Psoas muscle (tissue), 8 donors: ENCODE measurements around the gene HCK. TPM values are rescaled to one million over a fixed set of nuclear protein-coding genes. Genes with fewer than 3 reads are reported as not detected.

Experiments used
- ATAC-seq, 4 donors: fragments of 200-7000 bp; cut with Tn5 transposase; one replicate each; pipeline ENCODE4 v1.9.1; 2020; ENCODE audit warnings: moderate library complexity in 3 of 4, mild to moderate bottlenecking in 2 of 4
- DNase-seq, 2 donors: peaks; one replicate each; pipeline ENCODE4 v3.0.0-alpha.2; 2020
- H3K27ac ChIP-seq: fragments of 200-600 bp; one replicate; pipeline ENCODE4 v1.8.0; 2022
- H3K27me3 ChIP-seq, 3 donors: fragments of 200-600 bp in 1 of 3; one replicate each; pipeline versions ENCODE4 v1.6.1 to v1.8.0; 2013 to 2022; ENCODE audit warnings: low read length in 2 of 3, mild to moderate bottlenecking in 2 of 3, moderate library complexity in 1 of 3; ENCODE audit not compliant: insufficient read depth in 3 of 3
- H3K36me3 ChIP-seq, 2 donors: fragments of 200-600 bp in 1 of 2; one replicate each; pipeline versions ENCODE4 v1.6.1 to v1.8.0; 2013 to 2022; ENCODE audit warnings: low read depth in 1 of 2, mild to moderate bottlenecking in 1 of 2, moderate library complexity in 1 of 2; ENCODE audit not compliant: insufficient read depth in 1 of 2
- H3K4me1 ChIP-seq: fragments of 200-600 bp; one replicate; pipeline ENCODE4 v1.8.0; 2022
- H3K4me3 ChIP-seq: fragments of 200-600 bp; one replicate; pipeline ENCODE4 v1.8.0; 2022; ENCODE audit warnings: mild to moderate bottlenecking
- H3K9me3 ChIP-seq: fragments of 200-600 bp; one replicate; pipeline ENCODE4 v1.8.0; 2022
- WGBS, 3 donors: extraction: QIAGEN DNeasy Blood & Tissue Kit; methylation state at CpG; one replicate each; pipeline versions ENCODE4 v1.1.6 to v1.1.7; 2013; 5-methylcytosine and 5-hydroxymethylcytosine counted together
- intact Hi-C, 2 donors: fragments of 100-400 bp; cut with DNase I; formaldehyde crosslinking; loops; one replicate each; pipeline versions ENCODE4 v1.11.0 to v1.14.2; 2022
- polyA plus RNA-seq, 3 donors: library from polyadenylated mRNA; stranded (reverse); fragments of 200-250 nt; gene quantifications; one replicate each; pipeline ENCODE4 v1.2.3, GENCODE V29; 2013
- total RNA-seq, 4 donors: library from RNA; stranded (reverse); fragmentation: NEBNext Ultra II Directional in 2 of 4; extraction: Animal tissue kit (Norgen Biotek cat#: 25700) in 2 of 4; gene quantifications; one replicate each; pipeline versions ENCODE4 v1.2.1 to v1.2.4, GENCODE V29; 2021 to 2023
- TF ChIP-seq, protein P1 (sequence below): fragments of 200-600 bp; IDR thresholded peaks from one replicate; pipeline ENCODE4 v1.8.0; 2022; ENCODE audit warnings: antibody characterized with exemption
- donor health status: healthy with polysubstance abuse.
- donor health status: DM: no; HTN: no; CAD: no; lungs with moderate emphysema.
- donor health status: Bipolar disorder and iron deficiency.
- donor health status: healthy.
- donor health status: DM: yes; HTN: yes; CAD: no.
- donor health status: DM: no; HTN: no; CAD: no.
- donor health status: DM: no; HTN: no; CAD: no.
- donor health status: DM: yes; HTN: yes; CAD: no.

HCK gene
- total and polyA plus RNA-seq, 7 donors, result 0.79 to 5.5 (median 1.9) TPM

DNA sequence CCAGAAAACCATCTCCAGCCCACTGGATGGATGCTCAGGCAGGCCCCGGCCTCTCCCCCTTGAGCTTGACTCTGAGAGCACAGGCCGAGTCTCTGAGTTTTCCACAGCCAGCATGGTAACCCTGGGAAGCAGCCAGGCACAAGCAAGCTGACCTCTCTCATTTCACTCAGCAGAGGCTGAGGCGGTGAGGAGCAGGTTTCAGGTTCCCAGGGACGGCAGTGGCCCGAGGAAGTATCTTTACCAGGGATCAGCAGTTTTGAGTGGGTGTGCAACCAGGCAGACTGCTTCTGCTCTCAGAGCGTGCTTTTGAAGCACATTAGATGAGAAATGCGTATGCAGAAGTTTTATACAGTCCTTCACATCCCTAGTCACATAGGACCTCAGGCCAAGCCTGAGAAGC, 12.6 kb downstream of the HCK start:
- ATAC-seq (peak; percentile 43 to 74 (median 52)), DNase-seq (no peak)
- Histone ChIP-seq H3K9me3 (no peaks in the 10 kb centered on the region), H3K36me3 (no peaks in the 10 kb centered on the region), H3K27ac (peak overlapping the region; percentile 18), H3K4me1 (no peaks in the 10 kb centered on the region), H3K27me3 (peaks cover 0 to 6% (median 0%) of the 10 kb centered on the region in 3 donors), H3K4me3 (no peak overlapping the region)
- 27 to 42% (median 35%) methylated on average over 7 of the region's 7 CpGs for WGBS, 3 donors
- TF ChIP-seq, protein P1, sequence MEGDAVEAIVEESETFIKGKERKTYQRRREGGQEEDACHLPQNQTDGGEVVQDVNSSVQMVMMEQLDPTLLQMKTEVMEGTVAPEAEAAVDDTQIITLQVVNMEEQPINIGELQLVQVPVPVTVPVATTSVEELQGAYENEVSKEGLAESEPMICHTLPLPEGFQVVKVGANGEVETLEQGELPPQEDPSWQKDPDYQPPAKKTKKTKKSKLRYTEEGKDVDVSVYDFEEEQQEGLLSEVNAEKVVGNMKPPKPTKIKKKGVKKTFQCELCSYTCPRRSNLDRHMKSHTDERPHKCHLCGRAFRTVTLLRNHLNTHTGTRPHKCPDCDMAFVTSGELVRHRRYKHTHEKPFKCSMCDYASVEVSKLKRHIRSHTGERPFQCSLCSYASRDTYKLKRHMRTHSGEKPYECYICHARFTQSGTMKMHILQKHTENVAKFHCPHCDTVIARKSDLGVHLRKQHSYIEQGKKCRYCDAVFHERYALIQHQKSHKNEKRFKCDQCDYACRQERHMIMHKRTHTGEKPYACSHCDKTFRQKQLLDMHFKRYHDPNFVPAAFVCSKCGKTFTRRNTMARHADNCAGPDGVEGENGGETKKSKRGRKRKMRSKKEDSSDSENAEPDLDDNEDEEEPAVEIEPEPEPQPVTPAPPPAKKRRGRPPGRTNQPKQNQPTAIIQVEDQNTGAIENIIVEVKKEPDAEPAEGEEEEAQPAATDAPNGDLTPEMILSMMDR, result no peak
- intact Hi-C loops, result no loop called here

DNA sequence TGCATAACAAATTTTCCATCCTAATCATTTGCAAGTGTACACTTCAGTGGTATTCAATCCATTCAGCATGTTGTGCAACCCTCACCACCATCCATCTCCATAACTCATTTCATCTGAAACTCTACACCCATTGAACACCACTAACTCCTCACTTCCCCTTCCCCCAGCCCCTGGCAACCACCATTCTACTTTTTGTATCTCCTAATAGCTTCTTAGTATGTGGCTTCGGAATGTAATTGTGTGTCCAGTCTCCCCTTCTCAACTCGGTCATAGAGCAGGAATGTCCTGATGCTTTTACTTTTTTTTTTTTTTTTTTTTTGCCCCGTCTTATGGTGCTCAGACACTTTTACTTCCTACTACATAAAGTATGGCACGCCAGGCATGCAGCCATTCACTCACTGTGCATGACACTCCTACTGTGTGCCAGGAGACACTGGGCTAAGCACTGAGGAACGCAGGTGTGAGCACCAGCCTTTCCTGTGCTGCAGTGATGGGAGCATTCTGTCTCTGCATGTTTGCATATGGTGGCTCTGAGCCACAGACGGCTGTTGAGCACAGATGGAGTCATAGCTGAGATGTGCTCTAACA, 15.3 kb downstream of the HCK start:
- no peaks in the 10 kb centered on the region for H3K27me3 ChIP-seq
- no peak overlapping the region for H3K4me3 ChIP-seq
- H3K4me1 ChIP-seq, result no peaks in the 10 kb centered on the region
- ATAC-seq (peak; percentile 54 to 82 (median 74)), DNase-seq (no peak)
- H3K27ac ChIP-seq, result no peak overlapping the region
- intact Hi-C loops, result no loop called here
- no peaks in the 10 kb centered on the region for H3K36me3 ChIP-seq
- TF ChIP-seq, protein P1, result no peak
- no peaks in the 10 kb centered on the region for H3K9me3 ChIP-seq
- WGBS, 3 donors, result 32 to 52% (median 34%) methylated on average over 6 of the region's 6 CpGs

DNA sequence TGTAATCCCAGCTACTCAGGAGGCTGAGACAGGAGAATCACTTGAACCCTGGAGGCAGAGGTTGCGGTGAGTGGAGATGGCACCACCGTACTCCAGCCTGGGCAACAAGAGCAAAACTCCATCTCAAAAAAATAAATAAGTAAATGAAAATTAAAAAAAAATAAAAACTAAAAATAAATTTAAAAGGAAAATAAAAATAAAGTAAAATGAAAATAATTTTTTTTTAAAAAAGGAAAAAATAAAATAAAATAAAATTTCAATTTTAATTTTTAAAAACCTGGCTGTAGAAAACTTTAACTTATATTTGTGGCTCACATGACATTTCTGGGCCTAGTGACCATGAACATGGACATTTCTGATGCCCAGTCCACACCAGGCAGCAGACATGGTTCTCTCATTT, 16.1 kb downstream of the HCK start:
- ATAC-seq, result no peak
- WGBS, 3 donors, result 97 to 100% (median 98%) methylated on average over 2 of the region's 2 CpGs
- Histone ChIP-seq H3K4me3 (no peak overlapping the region), H3K4me1 (no peaks in the 10 kb centered on the region), H3K9me3 (no peaks in the 10 kb centered on the region), H3K27ac (no peak overlapping the region), H3K27me3 (no peaks in the 10 kb centered on the region), H3K36me3 (no peaks in the 10 kb centered on the region)
- no peak for DNase-seq
- TF ChIP-seq, protein P1, result no peak
- intact Hi-C loops, result no loop called here

DNA sequence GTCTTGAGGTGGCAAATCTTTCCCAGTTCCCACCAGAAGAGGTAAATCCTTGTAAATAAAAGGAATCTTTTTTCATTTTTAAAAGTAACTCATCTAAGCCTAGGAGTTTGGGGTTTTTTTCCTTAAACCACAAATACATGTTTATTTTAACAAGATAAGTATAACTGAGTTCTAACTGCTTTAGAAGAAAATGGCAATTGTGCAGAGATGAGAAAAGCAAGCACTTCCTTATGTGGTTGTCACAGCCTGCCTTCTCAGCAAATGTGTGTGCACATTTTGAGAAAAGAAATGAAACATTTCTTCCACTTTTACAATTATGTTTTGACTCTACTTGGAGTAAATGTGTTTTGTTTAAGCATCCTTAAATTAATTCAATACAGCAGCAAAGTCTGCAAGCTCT, 17.7 kb downstream of the HCK start:
- DNase-seq (no peak), ATAC-seq (no peak)
- TF ChIP-seq, protein P1, result no peak
- Histone ChIP-seq H3K4me1 (no peaks in the 10 kb centered on the region), H3K36me3 (no peaks in the 10 kb centered on the region), H3K27me3 (peaks cover 0 to 2% (median 0%) of the 10 kb centered on the region in 3 donors), H3K9me3 (no peaks in the 10 kb centered on the region), H3K4me3 (no peak overlapping the region), H3K27ac (no peak overlapping the region)
- intact Hi-C loops, result no loop called here

DNA sequence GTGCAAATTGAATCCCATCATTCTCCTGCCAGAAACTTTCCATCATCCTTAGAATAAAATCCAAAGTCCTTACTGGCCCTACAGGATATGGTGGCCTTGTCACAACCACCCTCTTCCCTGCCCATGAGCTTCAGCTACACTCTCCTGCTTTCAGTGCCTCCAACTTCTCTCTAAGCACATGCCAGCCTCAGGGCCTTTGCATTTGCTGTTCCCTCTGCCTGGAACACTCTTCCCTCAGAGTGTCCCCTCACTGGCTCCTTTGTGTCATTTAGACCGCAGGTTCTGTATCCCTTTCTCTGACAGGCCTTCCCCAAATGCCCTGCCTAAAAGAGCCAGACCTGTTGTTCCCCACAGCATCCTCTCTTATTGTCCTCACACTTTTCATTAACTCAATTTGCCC, 18.2 kb downstream of the HCK start:
- TF ChIP-seq, protein P1, result no peak
- Histone ChIP-seq H3K9me3 (no peaks in the 10 kb centered on the region), H3K4me1 (no peaks in the 10 kb centered on the region), H3K4me3 (no peak overlapping the region), H3K27me3 (peaks cover 0 to 2% (median 0%) of the 10 kb centered on the region in 3 donors), H3K36me3 (no peaks in the 10 kb centered on the region), H3K27ac (no peak overlapping the region)
- intact Hi-C loops, result no loop called here
- DNase-seq (no peak), ATAC-seq (no peak)
- whole genome bisulfite sequencing, 3 donors, result 79 to 94% (median 88%) methylated on average over 1 of the region's 1 CpG
